ENCODE results near the gene RNASE1. TPM values are rescaled to one million over a fixed set of nuclear protein-coding genes. Genes with fewer than 3 reads are reported as not detected.
"Not testable (repeated sequence)": the region's sequence is repeated elsewhere in the genome, so short reads cannot be mapped to it uniquely, and the experiment has no call there.

Gene RNASE1
- total RNA-seq, 1 donor from 2014 or later = not detected

GRCh38 chr14:20782280-20782890, 20.3 kb downstream of the RNASE1 start:
- H3K27me3 Mint-ChIP-seq (ENCODE audit: insufficient read depth) = no peaks in the 10 kb centered on the region
- intact Hi-C loops (cut with micrococcal nuclease) = loop anchor here (5.0 kb wide), 1 partner anchor 170 kb away; no protein-coding TSS in a partner anchor
- H3K9me3 Mint-ChIP-seq = no peaks in the 10 kb centered on the region
- H3K27ac Mint-ChIP-seq = peak overlapping the region; percentile 77
- no peak for DNase-seq (ENCODE audit: low spot score)
- no peaks in the 10 kb centered on the region for H3K36me3 Mint-ChIP-seq (ENCODE audit: low read depth)
- H3K4me1 Mint-ChIP-seq (ENCODE audit: low read depth) = peaks cover 28% of the 10 kb centered on the region
- H3K4me3 Mint-ChIP-seq = peak overlapping the region; percentile 76

- H3K27me3 Mint-ChIP-seq (ENCODE audit: insufficient read depth) = no peaks in the 10 kb centered on the region
- H3K36me3 Mint-ChIP-seq (ENCODE audit: low read depth) = no peaks in the 10 kb centered on the region
- peaks cover 28% of the 10 kb centered on the region for H3K4me1 Mint-ChIP-seq (ENCODE audit: low read depth)
- no peaks in the 10 kb centered on the region for H3K9me3 Mint-ChIP-seq
- DNase-seq (ENCODE audit: low spot score) = no peak
- intact Hi-C loops (cut with micrococcal nuclease) = loop anchor here (5.0 kb wide), 1 partner anchor 170 kb away; no protein-coding TSS in a partner anchor
- H3K27ac Mint-ChIP-seq = peak overlapping the region; percentile 77
- peak overlapping the region; percentile 76 for H3K4me3 Mint-ChIP-seq
Observed at GRCh38 chr14:20781803-20782202, 20.8 kb downstream of the RNASE1 start.

GRCh38 chr14:20775901-20776300, 26.7 kb downstream of the RNASE1 start:
- intact Hi-C loops (cut with micrococcal nuclease) = no loop called here
- Mint-ChIP-seq H3K4me3 (no peak overlapping the region), H3K4me1 (ENCODE audit: low read depth) (peaks cover 3% of the 10 kb centered on the region), H3K27me3 (ENCODE audit: insufficient read depth) (peaks cover 7% of the 10 kb centered on the region), H3K27ac (no peak overlapping the region), H3K9me3 (no peaks in the 10 kb centered on the region), H3K36me3 (ENCODE audit: low read depth) (no peaks in the 10 kb centered on the region)
- no peak for DNase-seq (ENCODE audit: low spot score)

- DNase-seq (ENCODE audit: low spot score) = no peak
- Mint-ChIP-seq H3K4me1 (ENCODE audit: low read depth) (no peaks in the 10 kb centered on the region), H3K27ac (no peak overlapping the region), H3K36me3 (ENCODE audit: low read depth) (no peaks in the 10 kb centered on the region), H3K4me3 (no peak overlapping the region), H3K9me3 (no peaks in the 10 kb centered on the region), H3K27me3 (ENCODE audit: insufficient read depth) (peaks cover 7% of the 10 kb centered on the region)
- intact Hi-C loops (cut with micrococcal nuclease) = no loop called here
Observed at GRCh38 chr14:20775043-20775442, 27.6 kb downstream of the RNASE1 start.

- DNase-seq (ENCODE audit: low spot score) = no peak
- H3K4me1 Mint-ChIP-seq (ENCODE audit: low read depth) = no peaks in the 10 kb centered on the region
- no peaks in the 10 kb centered on the region for H3K36me3 Mint-ChIP-seq (ENCODE audit: low read depth)
- H3K4me3 Mint-ChIP-seq = no peak overlapping the region
- H3K27me3 Mint-ChIP-seq (ENCODE audit: insufficient read depth) = peaks cover 7% of the 10 kb centered on the region
- H3K9me3 Mint-ChIP-seq = no peaks in the 10 kb centered on the region
- no peak overlapping the region for H3K27ac Mint-ChIP-seq
- intact Hi-C loops (cut with micrococcal nuclease) = no loop called here
Observed at GRCh38 chr14:20774258-20774824, 28.3 kb downstream of the RNASE1 start.

- Mint-ChIP-seq H3K36me3 (ENCODE audit: low read depth) (no peaks in the 10 kb centered on the region), H3K27me3 (ENCODE audit: insufficient read depth) (peaks cover 14% of the 10 kb centered on the region), H3K4me1 (ENCODE audit: low read depth) (no peaks in the 10 kb centered on the region), H3K27ac (no peak overlapping the region), H3K4me3 (no peak overlapping the region), H3K9me3 (no peaks in the 10 kb centered on the region)
- intact Hi-C loops (cut with micrococcal nuclease) = no loop called here
- DNase-seq (ENCODE audit: low spot score) = no peak
Observed at GRCh38 chr14:20772650-20773049, 30.0 kb downstream of the RNASE1 start.

- DNase-seq (ENCODE audit: low spot score) = no peak
- intact Hi-C loops (cut with micrococcal nuclease) = no loop called here
- no peak overlapping the region for H3K4me3 Mint-ChIP-seq
- no peaks in the 10 kb centered on the region for H3K36me3 Mint-ChIP-seq (ENCODE audit: low read depth)
- no peaks in the 10 kb centered on the region for H3K9me3 Mint-ChIP-seq
- no peak overlapping the region for H3K27ac Mint-ChIP-seq
- no peaks in the 10 kb centered on the region for H3K4me1 Mint-ChIP-seq (ENCODE audit: low read depth)
- peaks cover 8% of the 10 kb centered on the region for H3K27me3 Mint-ChIP-seq (ENCODE audit: insufficient read depth)
Observed at GRCh38 chr14:20769421-20769820, 33.2 kb downstream of the RNASE1 start.

GRCh38 chr14:20768593-20768892, 34.1 kb downstream of the RNASE1 start:
- Mint-ChIP-seq H3K4me1 (ENCODE audit: low read depth) (no peaks in the 10 kb centered on the region), H3K36me3 (ENCODE audit: low read depth) (no peaks in the 10 kb centered on the region), H3K27me3 (ENCODE audit: insufficient read depth) (peaks cover 8% of the 10 kb centered on the region), H3K27ac (no peak overlapping the region), H3K9me3 (no peaks in the 10 kb centered on the region), H3K4me3 (no peak overlapping the region)
- intact Hi-C loops (cut with micrococcal nuclease) = no loop called here
- DNase-seq (ENCODE audit: low spot score) = no peak

- Mint-ChIP-seq H3K4me3 (no peak overlapping the region), H3K27ac (no peak overlapping the region), H3K4me1 (ENCODE audit: low read depth) (no peaks in the 10 kb centered on the region), H3K27me3 (ENCODE audit: insufficient read depth) (no peaks in the 10 kb centered on the region), H3K9me3 (no peaks in the 10 kb centered on the region), H3K36me3 (ENCODE audit: low read depth) (no peaks in the 10 kb centered on the region)
- no peak for DNase-seq (ENCODE audit: low spot score)
- intact Hi-C loops (cut with micrococcal nuclease) = no loop called here
Observed at GRCh38 chr14:20760950-20761349, 41.7 kb downstream of the RNASE1 start.

- DNase-seq (ENCODE audit: low spot score); H3K36me3 Mint-ChIP-seq (ENCODE audit: low read depth); H3K4me1 Mint-ChIP-seq (ENCODE audit: low read depth); H3K4me3 Mint-ChIP-seq; H3K27ac Mint-ChIP-seq; H3K9me3 Mint-ChIP-seq; intact Hi-C loops (cut with micrococcal nuclease); H3K27me3 Mint-ChIP-seq (ENCODE audit: insufficient read depth): not testable (repeated sequence)
Observed at GRCh38 chr14:20759465-20759864, 43.2 kb downstream of the RNASE1 start.

GRCh38 chr14:20757965-20758364, 44.7 kb downstream of the RNASE1 start:
- H3K27me3 Mint-ChIP-seq (ENCODE audit: insufficient read depth) = no peaks in the 10 kb centered on the region
- H3K4me1 Mint-ChIP-seq (ENCODE audit: low read depth) = no peaks in the 10 kb centered on the region
- H3K27ac Mint-ChIP-seq = no peak overlapping the region
- DNase-seq (ENCODE audit: low spot score) = no peak
- intact Hi-C loops (cut with micrococcal nuclease) = loop anchor here (1.0 kb wide), 1 partner anchor 97 kb away; no protein-coding TSS in a partner anchor
- no peaks in the 10 kb centered on the region for H3K36me3 Mint-ChIP-seq (ENCODE audit: low read depth)
- H3K9me3 Mint-ChIP-seq = no peaks in the 10 kb centered on the region
- no peak overlapping the region for H3K4me3 Mint-ChIP-seq

GRCh38 chr14:20755037-20755436, 47.6 kb downstream of the RNASE1 start:
- no peak overlapping the region for H3K27ac Mint-ChIP-seq
- H3K4me3 Mint-ChIP-seq = no peak overlapping the region
- no peaks in the 10 kb centered on the region for H3K36me3 Mint-ChIP-seq (ENCODE audit: low read depth)
- intact Hi-C loops (cut with micrococcal nuclease) = no loop called here
- no peaks in the 10 kb centered on the region for H3K4me1 Mint-ChIP-seq (ENCODE audit: low read depth)
- DNase-seq (ENCODE audit: low spot score) = no peak
- H3K27me3 Mint-ChIP-seq (ENCODE audit: insufficient read depth) = no peaks in the 10 kb centered on the region
- peaks cover 15% of the 10 kb centered on the region for H3K9me3 Mint-ChIP-seq

GRCh38 chr14:20754308-20754707, 48.3 kb downstream of the RNASE1 start:
- DNase-seq (ENCODE audit: low spot score) = no peak
- Mint-ChIP-seq H3K36me3 (ENCODE audit: low read depth) (no peaks in the 10 kb centered on the region), H3K4me1 (ENCODE audit: low read depth) (no peaks in the 10 kb centered on the region), H3K9me3 (peaks cover 15% of the 10 kb centered on the region), H3K27me3 (ENCODE audit: insufficient read depth) (no peaks in the 10 kb centered on the region), H3K27ac (no peak overlapping the region), H3K4me3 (no peak overlapping the region)
- intact Hi-C loops (cut with micrococcal nuclease) = no loop called here
